ENCODE data around the gene RANBP6.

RANBP6 gene

GRCh38 chr9:6007058-6007769 lies 8.2 kb downstream of the RANBP6 start:
- peak; percentile 72 for DNase-seq (ENCODE audit: low read depth)

DNA sequence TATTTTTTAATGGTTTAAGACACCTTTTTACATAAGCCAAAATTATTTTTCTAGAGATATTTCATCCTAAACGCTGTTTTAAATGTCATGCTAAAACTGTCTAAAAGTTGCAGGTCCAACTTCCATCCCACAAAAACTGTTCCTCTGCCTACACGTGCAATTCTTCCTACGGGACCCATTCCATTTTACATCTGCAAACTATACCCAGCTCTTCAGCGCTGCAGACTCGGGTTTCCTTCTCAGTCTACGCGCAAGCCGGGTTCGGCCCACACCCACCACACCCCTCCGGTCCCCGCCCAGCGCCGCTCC lies 8.7 kb downstream of the RANBP6 start:
- no peak for DNase-seq (ENCODE audit: low read depth)

GRCh38 chr9:6000955-6001354 lies 14.5 kb downstream of the RANBP6 start:
- DNase-seq (ENCODE audit: low read depth), result no peak

GRCh38 chr9:5999443-6000101 lies 15.9 kb downstream of the RANBP6 start:
- DNase-seq (ENCODE audit: low read depth), result no peak

DNA sequence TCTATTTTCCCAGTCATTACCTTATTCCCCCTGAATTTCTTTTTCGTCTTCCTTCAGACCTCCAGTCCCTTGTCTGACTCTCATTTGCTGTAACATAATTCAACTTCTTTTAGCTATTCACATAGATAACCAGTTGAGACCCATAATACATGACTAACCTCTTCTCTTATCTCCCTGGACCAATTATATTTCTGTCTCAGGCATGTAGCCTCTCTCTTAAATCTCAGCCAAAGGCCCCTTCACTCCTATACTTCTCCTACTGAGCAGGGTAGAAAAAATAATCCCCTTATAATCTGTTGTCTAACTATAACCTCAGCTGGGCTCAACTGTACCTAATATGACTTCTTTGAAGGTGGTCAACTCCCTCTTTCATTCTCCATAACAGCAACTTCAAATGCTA lies 20.9 kb downstream of the RANBP6 start:
- no peak for DNase-seq (ENCODE audit: low read depth)

GRCh38 chr9:5988265-5988664 lies 27.2 kb downstream of the RANBP6 start:
- no peak for DNase-seq (ENCODE audit: low read depth)

DNA sequence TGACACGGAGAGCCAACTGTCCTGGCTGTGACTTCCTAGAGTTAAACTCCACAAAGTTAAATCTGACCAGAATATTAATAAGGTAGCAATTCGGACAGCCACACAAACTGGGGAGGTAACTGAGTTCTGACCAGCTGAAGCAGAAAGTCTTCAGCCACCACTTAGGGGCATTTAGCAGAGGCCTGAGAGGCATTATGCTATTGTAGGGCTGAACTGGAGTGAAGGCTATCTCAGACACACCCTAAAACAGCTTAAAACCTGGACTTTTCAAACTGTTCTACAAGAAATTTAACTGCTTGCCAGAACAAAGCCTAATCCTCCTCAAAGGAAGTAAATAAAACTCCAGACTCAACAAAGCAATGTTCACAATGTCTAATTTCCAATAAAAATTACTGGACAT lies 32.4 kb downstream of the RANBP6 start:
- DNase-seq (ENCODE audit: low read depth), result no peak

DNA sequence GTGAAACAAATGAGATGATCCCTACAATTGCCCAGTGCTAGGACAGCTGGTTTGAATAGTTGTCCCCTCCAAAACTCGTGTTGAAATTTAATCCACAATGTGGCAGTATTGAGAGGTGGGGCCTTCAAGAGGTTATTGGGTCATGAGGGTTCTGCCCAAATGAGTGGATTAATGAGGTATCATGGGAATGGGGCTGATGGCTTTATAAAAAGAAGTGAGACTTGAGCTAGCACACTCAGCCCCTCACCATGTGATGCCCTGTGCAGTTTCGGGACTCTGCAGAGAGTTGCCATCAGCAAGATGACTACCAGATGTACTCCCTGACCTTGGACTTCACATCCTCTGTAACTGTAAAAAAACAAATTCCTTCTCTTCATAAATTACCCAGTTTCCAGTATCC lies 33.1 kb downstream of the RANBP6 start:
- no peak for DNase-seq (ENCODE audit: low read depth)

- no peak for DNase-seq (ENCODE audit: low read depth)
Observed at GRCh38 chr9:5978523-5978922, 36.9 kb downstream of the RANBP6 start.

GRCh38 chr9:5976674-5977397 lies 38.6 kb downstream of the RANBP6 start:
- DNase-seq (ENCODE audit: low read depth), result no peak

DNA sequence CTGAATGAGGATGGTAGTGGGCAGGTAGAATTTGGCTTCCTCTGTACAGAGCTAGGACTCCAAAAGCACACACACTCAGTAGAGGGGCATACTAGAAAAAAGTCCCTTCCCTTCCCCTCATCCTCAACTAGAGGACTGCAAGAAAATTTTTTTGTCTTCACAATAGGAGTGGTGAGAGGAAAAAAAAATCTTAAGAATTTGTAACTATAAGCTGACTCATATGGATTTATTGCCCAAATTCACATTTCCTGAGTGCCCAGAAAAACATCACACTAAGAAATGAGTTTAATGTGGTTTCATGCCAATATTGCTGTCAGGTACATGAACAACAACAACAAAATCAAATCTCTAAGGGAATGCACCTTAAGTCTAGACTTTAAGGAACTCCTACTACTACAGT lies 43.7 kb downstream of the RANBP6 start:
- DNase-seq (ENCODE audit: low read depth), result no peak
